Measurements from ENCODE around the gene PDGFRB. TPM values are rescaled to one million over a fixed set of nuclear protein-coding genes. Genes with fewer than 3 reads are reported as not detected.

Gene PDGFRB
- total RNA-seq, 1 experiment from 2014 or later = 7.2 TPM

DNA sequence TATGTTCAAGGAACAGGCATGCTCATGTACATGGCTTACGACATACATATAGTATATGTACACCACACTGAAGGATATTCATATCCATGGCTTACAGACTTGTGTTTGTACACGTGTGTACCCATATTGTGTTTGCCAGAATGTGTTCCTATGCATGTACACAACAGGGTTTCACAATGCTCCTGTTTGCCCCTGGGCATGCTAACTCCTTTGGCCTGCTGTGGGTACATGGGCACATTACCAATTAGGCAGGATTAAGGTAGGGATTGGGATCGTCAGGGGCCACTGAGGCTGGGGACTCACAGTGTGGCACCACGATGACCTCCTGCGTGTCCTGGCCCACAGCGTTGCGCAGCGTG is 26.2 kb downstream of the PDGFRB start:
- Histone ChIP-seq H3K4me3 (no peak overlapping the region), H3K27me3 (no peaks in the 10 kb centered on the region), H3K27ac (no peak overlapping the region), H3K36me3 (no peaks in the 10 kb centered on the region), H3K4me1 (no peaks in the 10 kb centered on the region), H3K9me3 (replicated peaks) (no peaks in the 10 kb centered on the region)
- DNase-seq = no peak

DNA sequence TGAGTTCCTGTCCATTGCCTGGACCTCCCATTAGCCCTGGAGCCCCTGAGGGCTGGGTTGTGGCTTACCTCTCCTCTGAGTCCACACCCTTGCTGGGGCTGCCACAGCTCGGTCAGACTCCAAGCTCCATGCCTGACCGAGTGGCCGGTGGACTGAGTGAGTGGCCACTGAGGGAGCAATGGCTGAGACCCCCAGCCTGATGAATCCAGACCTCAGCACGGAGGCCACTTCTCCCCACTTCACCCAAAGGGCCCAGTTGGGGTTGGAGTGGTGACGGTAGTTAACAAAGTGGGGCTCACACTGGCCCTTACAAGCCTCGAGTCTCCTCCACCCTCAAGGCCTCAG is 28.8 kb downstream of the PDGFRB start:
- no peaks in the 10 kb centered on the region for H3K36me3 ChIP-seq
- no peaks in the 10 kb centered on the region for H3K4me1 ChIP-seq
- H3K27ac ChIP-seq = no peak overlapping the region
- no peaks in the 10 kb centered on the region for H3K27me3 ChIP-seq
- DNase-seq = no peak
- H3K9me3 ChIP-seq (replicated peaks) = no peaks in the 10 kb centered on the region
- H3K4me3 ChIP-seq = no peak overlapping the region

GRCh38 chr5:150126199-150126920 is 29.3 kb downstream of the PDGFRB start:
- Histone ChIP-seq H3K4me1 (no peaks in the 10 kb centered on the region), H3K27me3 (no peaks in the 10 kb centered on the region), H3K27ac (no peak overlapping the region), H3K4me3 (no peak overlapping the region), H3K9me3 (replicated peaks) (no peaks in the 10 kb centered on the region), H3K36me3 (no peaks in the 10 kb centered on the region)
- no peak for DNase-seq

DNA sequence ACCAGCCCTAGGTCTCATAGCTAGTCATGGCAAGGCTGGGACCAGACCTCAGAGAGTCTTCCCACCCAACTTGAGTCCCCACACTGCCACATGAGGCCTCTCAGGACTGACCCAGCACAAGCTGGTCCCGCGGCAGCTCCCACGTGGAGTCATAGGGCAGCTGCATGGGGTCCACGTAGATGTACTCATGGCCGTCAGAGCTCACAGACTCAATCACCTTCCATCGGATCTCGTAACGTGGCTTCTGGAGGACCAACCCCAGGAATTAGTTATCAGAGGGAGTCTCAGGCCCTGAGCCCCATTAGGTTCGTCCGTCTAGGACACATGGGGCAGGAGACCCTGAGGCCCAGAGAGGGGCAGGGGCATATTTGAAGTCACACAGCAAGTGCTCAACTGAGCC is 30.3 kb downstream of the PDGFRB start:
- DNase-seq = no peak
- H3K27ac ChIP-seq = no peak overlapping the region
- no peaks in the 10 kb centered on the region for H3K9me3 ChIP-seq (replicated peaks)
- no peak overlapping the region for H3K4me3 ChIP-seq
- no peaks in the 10 kb centered on the region for H3K27me3 ChIP-seq
- H3K4me1 ChIP-seq = no peaks in the 10 kb centered on the region
- H3K36me3 ChIP-seq = no peaks in the 10 kb centered on the region

GRCh38 chr5:150124596-150124995 is 31.0 kb downstream of the PDGFRB start:
- H3K27me3 ChIP-seq = no peaks in the 10 kb centered on the region
- H3K4me3 ChIP-seq = no peak overlapping the region
- H3K36me3 ChIP-seq = no peaks in the 10 kb centered on the region
- H3K4me1 ChIP-seq = no peaks in the 10 kb centered on the region
- no peaks in the 10 kb centered on the region for H3K9me3 ChIP-seq (replicated peaks)
- DNase-seq = no peak
- no peak overlapping the region for H3K27ac ChIP-seq

DNA sequence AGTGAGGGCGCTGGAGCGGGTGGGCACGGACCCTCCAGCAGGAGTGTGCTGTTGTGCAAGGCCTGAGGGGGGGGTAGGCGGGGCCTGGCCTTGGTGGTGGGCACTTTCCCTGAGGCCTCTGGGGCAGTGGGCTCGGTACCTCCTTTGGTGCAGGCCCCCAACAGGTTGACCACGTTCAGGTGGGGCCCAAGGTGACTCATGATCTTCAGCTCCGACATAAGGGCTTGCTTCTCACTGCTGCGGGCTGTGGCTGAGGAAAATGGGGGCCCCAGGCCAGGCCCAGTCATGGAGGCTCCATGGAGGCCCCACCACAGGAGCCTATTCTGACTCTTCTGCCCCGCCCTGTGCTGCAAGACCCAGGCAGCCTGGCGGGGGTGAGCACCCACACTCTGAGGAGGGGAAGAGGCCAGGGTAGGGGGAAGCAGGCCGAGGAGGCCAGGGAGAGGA is 31.5 kb downstream of the PDGFRB start:
- no peaks in the 10 kb centered on the region for H3K9me3 ChIP-seq (replicated peaks)
- DNase-seq = no peak
- H3K4me1 ChIP-seq = no peaks in the 10 kb centered on the region
- no peak overlapping the region for H3K4me3 ChIP-seq
- H3K27me3 ChIP-seq = no peaks in the 10 kb centered on the region
- no peak overlapping the region for H3K27ac ChIP-seq
- H3K36me3 ChIP-seq = no peaks in the 10 kb centered on the region

- H3K36me3 ChIP-seq = no peaks in the 10 kb centered on the region
- no peak overlapping the region for H3K27ac ChIP-seq
- H3K9me3 ChIP-seq (replicated peaks) = no peaks in the 10 kb centered on the region
Observed at GRCh38 chr5:150123542-150123941, 32.1 kb downstream of the PDGFRB start.

GRCh38 chr5:150122536-150123481 is 32.8 kb downstream of the PDGFRB start:
- DNase-seq = no peak

More at GRCh38 chr5:150123542-150123941, 32.1 kb downstream of the PDGFRB start:
- no peak for DNase-seq
- H3K27me3 ChIP-seq = no peaks in the 10 kb centered on the region
- no peak overlapping the region for H3K4me3 ChIP-seq
- H3K4me1 ChIP-seq = no peaks in the 10 kb centered on the region

DNA sequence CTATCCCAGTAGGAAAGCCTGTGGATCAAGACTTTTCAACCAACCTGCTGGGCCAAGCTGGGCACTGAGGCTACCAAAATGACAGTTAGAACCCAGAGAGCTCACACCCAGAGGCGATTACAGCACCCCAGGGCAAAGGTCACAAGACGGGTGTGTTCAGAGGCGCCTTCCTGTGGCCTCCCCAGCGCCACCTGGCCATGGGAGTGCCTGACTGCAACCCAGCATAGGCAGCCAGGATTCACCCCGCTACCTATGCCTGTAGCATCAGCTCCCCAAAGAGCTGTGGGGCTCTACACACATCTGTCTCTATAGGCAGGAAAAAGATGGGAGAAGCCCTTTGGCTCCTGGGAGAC is 33.5 kb downstream of the PDGFRB start:
- no peaks in the 10 kb centered on the region for H3K27me3 ChIP-seq
- no peaks in the 10 kb centered on the region for H3K4me1 ChIP-seq
- DNase-seq = no peak
- no peak overlapping the region for H3K4me3 ChIP-seq
- H3K36me3 ChIP-seq = no peaks in the 10 kb centered on the region
- H3K9me3 ChIP-seq (replicated peaks) = no peaks in the 10 kb centered on the region
- H3K27ac ChIP-seq = no peak overlapping the region

More at GRCh38 chr5:150122536-150123481, 32.8 kb downstream of the PDGFRB start:
- Histone ChIP-seq H3K9me3 (replicated peaks) (no peaks in the 10 kb centered on the region), H3K36me3 (no peaks in the 10 kb centered on the region), H3K27ac (no peak overlapping the region), H3K27me3 (no peaks in the 10 kb centered on the region), H3K4me3 (no peak overlapping the region), H3K4me1 (no peaks in the 10 kb centered on the region)

DNA sequence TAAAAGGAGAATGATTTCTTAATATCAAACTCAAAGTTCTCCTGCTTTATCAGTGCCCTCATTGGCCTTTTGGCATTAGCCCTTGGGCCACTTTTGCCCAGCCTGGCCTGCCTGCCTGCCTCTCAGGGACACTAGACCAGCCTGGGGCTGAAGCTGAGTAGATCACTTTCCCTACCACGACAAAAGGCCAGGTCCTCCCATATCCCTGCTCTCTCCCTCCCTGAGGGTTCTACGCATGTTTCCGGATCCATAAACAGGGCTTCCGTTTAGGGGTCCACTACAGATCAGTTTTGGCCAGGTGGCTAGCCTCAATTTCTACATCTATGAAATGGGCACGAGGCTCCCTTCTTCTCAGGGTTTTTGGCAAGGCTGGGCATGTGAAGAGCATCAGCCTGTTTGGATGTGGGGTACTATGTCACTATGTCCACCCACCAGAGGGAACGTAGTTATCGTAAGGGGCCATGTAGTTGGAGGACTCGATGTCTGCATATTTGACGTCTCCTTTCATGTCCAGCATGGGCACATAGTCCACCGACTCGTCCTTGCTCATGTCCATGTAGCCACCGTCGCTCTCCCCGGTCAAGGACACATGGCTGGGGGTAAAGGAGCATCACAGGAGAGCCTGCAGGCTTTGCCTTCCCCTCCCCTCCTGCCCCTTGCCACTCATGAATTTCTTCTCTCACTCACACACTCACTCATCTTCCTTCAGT is 34.0 kb downstream of the PDGFRB start:
- no peaks in the 10 kb centered on the region for H3K36me3 ChIP-seq
- no peak overlapping the region for H3K27ac ChIP-seq
- H3K9me3 ChIP-seq (replicated peaks) = no peaks in the 10 kb centered on the region
- no peak for DNase-seq
- H3K4me3 ChIP-seq = no peak overlapping the region
- no peaks in the 10 kb centered on the region for H3K27me3 ChIP-seq
- H3K4me1 ChIP-seq = no peaks in the 10 kb centered on the region

DNA sequence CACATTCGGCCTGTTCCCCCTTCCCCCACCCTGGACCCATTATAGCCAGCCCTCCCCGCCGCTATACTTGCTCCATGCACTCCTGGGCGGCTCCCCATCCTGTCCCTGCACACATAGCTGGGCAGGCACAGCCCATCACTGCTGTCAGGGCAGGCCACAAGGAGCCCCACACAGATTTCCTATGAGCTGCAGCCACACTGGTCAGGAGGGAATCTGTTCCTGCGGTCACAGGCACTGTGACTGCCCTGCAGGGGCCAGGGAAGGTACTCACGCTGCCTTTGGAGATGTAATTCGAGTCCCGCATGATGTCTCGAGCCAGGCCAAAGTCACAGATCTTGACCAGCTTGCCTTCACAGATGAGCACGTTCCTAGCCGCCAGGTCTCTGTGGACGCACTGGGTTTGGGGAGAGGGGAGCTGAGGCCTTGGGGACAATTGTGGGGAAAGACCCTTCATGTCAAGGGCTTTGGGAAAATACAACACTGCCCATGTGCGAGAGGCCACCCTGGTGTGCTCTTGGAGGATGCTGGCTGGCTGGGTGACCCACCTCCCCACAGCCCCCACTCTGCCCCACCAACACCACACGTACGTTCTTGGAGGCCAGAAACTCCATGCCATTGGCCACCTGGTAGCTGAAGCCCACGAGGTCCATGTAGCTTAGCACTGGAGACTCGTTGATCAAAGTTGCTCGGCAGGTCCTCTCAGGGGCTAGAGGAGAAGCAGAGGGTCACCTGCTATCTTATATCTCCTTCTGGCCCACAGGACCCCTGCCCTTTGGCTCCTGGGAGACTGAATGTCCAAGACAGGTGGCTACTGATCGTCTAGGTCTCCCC is 34.8 kb downstream of the PDGFRB start:
- Histone ChIP-seq H3K4me3 (no peak overlapping the region), H3K27me3 (no peaks in the 10 kb centered on the region), H3K4me1 (no peaks in the 10 kb centered on the region), H3K9me3 (replicated peaks) (no peaks in the 10 kb centered on the region), H3K27ac (no peak overlapping the region), H3K36me3 (no peaks in the 10 kb centered on the region)
- DNase-seq = no peak

GRCh38 chr5:150120062-150120441 is 35.6 kb downstream of the PDGFRB start:
- H3K4me1 ChIP-seq = no peaks in the 10 kb centered on the region
- DNase-seq = no peak
- no peak overlapping the region for H3K27ac ChIP-seq
- H3K27me3 ChIP-seq = no peaks in the 10 kb centered on the region
- no peaks in the 10 kb centered on the region for H3K9me3 ChIP-seq (replicated peaks)
- no peak overlapping the region for H3K4me3 ChIP-seq
- H3K36me3 ChIP-seq = no peaks in the 10 kb centered on the region

DNA sequence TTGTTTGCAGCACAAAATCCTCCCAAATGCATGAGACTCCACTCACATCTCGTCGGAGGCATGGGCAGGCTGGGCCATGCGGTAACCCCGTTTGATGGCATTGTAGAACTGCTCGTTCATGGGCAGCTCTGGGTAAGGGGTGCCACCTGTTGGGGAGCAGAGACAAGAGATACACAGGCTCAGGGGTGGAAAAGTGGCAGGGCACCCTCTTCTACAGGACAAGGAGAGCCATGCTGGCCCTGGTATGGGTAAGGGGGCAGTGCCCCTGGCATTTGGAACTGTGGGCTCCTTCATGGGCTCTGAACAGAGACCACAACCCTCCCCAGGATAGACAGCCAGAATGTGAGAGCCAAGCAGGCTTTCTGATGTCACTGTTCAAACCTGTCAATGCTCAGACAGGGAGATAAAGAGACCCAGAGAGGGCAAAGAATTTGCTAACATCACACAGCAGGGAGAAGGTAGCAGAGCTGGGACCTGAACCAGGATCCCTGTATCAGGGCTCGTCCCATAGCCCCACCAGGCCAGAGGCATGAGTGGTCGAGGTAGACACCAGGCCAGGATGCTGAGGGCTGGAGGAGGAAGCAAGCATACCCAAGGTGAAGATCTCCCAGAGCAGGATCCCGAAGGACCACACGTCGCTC is 36.1 kb downstream of the PDGFRB start:
- H3K36me3 ChIP-seq = no peaks in the 10 kb centered on the region
- DNase-seq = peak in 1 of 2 experiments; percentile 2
- H3K4me1 ChIP-seq = no peaks in the 10 kb centered on the region
- H3K9me3 ChIP-seq (replicated peaks) = no peaks in the 10 kb centered on the region
- H3K4me3 ChIP-seq = no peak overlapping the region
- no peak overlapping the region for H3K27ac ChIP-seq
- no peaks in the 10 kb centered on the region for H3K27me3 ChIP-seq

Measured in SJCRH30 (cell line).